Subcutaneous adipose tissue (tissue), 4 donors: Measurements from ENCODE around the gene INPP4B. TPM values are rescaled to one million over a fixed set of nuclear protein-coding genes. Genes with fewer than 3 reads are reported as not detected.

Experiments
- total RNA-seq, 4 donors: library from RNA; depleted of rRNA; stranded (reverse); fragments of >200 nt; gene quantifications; one replicate each; pipeline ENCODE4 v1.1.0, GENCODE V29; 2016
- TF ChIP-seq, protein P1 (sequence below): fragments of 450-650 bp; IDR thresholded peaks from one replicate; pipeline ENCODE4 v1.5.1; 2016; ENCODE audit warnings: low read depth, mild to moderate bottlenecking, control low read depth, antibody characterized with exemption, moderate library complexity

INPP4B gene
- total RNA-seq, 4 donors from 2014 or later, result 14.3 to 28.1 (median 24.6) TPM

DNA sequence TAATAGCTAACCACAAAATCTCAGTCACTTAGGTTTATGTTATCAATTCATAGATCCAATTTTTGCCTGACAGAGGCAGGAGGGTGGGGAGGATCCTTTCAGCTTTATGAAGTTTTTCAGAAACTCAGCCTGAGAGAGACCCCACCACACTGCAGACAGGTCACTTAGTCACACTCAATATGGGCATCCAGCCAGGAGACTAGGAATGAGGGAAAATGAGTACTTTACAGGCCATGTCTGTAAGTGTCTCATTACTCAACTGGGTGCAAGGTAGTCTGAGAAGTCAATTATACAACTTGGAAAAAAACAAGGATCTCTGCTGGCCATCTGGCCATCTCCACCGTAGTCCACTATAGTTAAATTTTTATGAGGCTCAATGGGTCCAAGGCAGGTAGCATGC lies 365.9 kb downstream of the INPP4B start:
- TF ChIP-seq, protein P1, sequence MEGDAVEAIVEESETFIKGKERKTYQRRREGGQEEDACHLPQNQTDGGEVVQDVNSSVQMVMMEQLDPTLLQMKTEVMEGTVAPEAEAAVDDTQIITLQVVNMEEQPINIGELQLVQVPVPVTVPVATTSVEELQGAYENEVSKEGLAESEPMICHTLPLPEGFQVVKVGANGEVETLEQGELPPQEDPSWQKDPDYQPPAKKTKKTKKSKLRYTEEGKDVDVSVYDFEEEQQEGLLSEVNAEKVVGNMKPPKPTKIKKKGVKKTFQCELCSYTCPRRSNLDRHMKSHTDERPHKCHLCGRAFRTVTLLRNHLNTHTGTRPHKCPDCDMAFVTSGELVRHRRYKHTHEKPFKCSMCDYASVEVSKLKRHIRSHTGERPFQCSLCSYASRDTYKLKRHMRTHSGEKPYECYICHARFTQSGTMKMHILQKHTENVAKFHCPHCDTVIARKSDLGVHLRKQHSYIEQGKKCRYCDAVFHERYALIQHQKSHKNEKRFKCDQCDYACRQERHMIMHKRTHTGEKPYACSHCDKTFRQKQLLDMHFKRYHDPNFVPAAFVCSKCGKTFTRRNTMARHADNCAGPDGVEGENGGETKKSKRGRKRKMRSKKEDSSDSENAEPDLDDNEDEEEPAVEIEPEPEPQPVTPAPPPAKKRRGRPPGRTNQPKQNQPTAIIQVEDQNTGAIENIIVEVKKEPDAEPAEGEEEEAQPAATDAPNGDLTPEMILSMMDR, result no peak

DNA sequence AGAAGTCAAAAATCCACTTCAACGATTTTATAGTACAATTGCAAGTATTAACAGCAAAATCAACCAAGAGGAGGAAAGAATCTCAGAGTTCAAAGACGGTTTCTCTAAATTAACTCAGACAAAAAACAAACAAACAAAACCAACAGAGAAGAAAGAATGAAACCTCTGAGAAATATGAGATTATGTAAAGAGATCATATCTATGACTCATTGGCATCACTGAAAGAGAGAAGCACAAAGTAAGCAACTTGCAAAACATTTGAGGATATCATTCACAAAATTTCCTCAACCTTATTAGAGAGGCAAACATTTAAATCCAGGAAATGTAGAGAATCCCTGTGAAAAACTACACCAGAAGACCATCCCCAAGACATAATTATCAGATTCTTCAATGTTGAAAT lies 370.4 kb downstream of the INPP4B start:
- TF ChIP-seq, protein P1, result no peak

DNA sequence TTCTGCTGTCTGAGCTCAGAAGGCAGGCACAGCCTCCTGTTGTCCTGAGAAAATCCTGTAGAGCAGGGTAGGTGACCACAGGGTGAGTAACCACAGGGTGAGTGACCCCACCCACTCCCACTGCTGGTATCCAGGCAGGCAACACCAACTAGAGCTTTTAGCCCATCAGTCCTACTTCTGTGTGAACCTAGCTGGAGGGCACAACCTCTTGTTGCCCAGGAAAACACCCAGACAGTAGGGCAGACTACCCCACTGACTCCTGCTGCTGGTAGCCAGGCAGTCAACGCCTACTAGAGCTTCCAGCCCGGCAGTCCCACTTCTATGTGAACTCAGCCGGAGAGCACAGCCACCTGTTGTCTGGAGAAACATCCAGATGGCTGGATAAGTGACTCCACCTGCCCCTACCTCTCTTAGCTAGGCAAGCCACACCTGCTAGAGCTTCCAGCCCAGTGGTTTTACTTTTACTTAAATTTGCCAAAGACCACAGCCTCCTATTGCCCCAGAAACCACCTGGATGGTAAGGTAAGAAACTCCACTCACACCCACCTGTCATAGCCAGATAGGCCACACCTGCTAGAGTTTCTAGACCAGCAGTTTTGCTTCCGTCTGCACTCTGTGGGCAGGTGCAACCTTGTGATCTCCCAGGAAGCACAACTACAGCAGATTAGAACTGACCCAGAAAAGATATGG lies 371.6 kb downstream of the INPP4B start:
- TF ChIP-seq, protein P1, result no peak

DNA sequence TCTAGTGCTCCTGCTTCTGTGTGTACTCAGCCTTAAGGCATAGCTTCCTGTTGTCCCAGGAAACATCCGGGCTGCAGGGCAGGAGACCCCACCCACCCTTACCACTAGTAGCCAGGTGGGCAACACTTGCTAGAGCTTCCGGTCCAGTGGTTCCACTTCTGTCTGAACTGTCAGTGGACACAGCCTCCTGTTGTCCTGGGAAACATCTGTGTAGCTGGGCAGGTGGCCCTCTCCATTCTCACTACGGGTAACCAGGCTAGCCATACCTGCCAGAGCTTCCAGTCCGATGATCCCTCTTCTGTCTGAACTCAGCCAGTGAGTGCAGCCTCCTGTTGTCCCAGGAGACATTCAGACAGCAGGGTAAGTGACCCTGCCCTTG lies 372.2 kb downstream of the INPP4B start:
- TF ChIP-seq, protein P1, result no peak

DNA sequence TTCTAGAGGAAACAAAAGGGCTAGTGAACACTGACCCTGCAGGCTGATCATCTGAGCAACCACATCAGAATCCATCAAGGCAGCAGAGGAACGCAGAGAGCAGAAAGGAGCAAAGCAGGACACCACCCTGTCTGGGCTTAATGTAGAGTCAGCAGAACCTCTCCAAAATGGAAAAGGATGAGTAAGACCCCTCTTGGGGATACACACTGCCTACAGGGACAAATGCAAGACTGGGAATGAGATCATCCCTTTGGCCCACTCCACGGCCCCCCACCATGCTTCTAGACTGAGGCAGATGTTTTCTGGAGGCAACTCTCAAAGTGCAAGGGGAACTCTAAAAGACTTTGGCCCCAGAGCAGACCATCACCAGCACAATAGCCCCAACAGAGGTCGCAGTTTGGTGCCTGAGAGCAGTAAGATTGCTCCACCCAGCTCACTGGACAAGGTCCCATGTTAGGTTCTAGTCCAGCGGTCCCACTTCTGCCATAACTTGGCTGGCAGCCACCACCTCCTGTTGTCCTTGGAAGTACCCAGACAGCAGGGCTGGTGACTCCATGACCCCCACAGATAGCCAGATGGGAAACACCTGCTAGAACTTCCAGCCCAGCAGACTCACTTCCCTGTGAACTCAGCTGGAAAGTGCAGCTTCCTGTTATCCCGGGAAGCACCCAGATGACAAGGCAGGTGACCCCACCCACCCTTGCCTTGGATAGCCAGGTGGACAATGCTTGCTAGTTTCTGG lies 372.7 kb downstream of the INPP4B start:
- TF ChIP-seq, protein P1, result no peak

DNA sequence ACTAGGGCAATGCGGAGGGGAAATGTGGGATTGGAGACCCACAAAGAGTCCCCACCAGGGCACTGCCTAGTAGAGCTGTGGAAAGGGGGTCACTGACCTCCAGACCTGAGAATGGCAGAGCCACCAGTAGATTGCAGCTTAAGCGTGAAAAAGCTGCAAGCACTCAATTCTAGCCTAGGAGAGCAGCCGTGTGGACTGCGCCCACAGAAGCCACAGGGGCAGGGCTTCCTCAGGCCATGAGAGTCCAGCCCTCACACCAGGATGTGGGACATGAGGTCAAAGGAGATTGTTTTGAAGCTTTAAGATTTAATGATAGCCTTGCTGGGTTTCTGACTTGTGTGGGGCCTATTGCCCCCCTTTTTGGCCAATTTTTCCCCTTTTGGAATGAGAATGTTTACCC lies 379.0 kb downstream of the INPP4B start:
- TF ChIP-seq, protein P1, result no peak

DNA sequence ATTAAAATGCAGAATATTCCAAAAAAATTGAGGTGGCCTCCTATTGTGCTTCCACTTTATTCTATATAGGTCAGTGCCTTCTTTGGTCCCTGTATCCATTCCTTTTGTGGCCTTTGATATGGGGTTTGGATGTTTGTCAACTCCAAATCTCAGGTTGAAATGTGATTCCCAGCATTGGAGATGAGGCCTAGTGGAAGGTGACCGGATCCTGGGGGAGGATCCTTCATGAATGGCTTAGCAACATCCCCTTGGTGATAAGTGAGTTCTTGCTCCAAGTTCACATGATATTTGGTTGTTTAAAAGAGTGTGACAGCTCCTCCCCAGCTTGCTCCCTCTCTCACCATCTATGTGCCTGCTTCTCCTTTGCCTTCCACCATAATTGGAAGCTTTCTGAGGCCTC lies 380.6 kb downstream of the INPP4B start:
- TF ChIP-seq, protein P1, result no peak
